ENCODE data around the gene RAD51B. TPM values are rescaled to one million over a fixed set of nuclear protein-coding genes. Genes with fewer than 3 reads are reported as not detected.

RAD51B gene
- polyA plus RNA-seq, 3 donors: 3.6 to 11.6 (median 9.4) TPM

- Histone ChIP-seq H3K79me2 (ENCODE audit: insufficient read depth, low read length) (no peaks in the 10 kb centered on the region), H2AFZ (ENCODE audit: insufficient read depth, low read depth, low read length, poor library complexity, severe bottlenecking) (no peak overlapping the region), H3K4me2 (replicated peaks; ENCODE audit: extremely low read depth, low read length, poor library complexity, severe bottlenecking) (no peak overlapping the region), H4K20me1 (ENCODE audit: insufficient read depth, low read length) (no peaks in the 10 kb centered on the region), H3K9ac (ENCODE audit: insufficient read depth, low read length, poor library complexity, severe bottlenecking) (no peak overlapping the region), H3K9me3 (replicated peaks in 1 of 2; ENCODE audit: control insufficient read depth in 1 of 2, insufficient read depth in 1 of 2, low read length in 2 of 2) (no peaks in the 10 kb centered on the region), H3K4me3 (replicated peaks in 1 of 3; ENCODE audit: low read depth in 2 of 3, low read length in 3 of 3) (no peak overlapping the region), H3K27me3 (ENCODE audit: control insufficient read depth in 2 of 2, insufficient read depth in 2 of 2, low read length in 2 of 2) (no peaks in the 10 kb centered on the region), H3K36me3 (replicated peaks in 1 of 2; ENCODE audit: control insufficient read depth in 1 of 2, insufficient read depth in 2 of 2, low read length in 2 of 2) (no peaks in the 10 kb centered on the region), H3K4me1 (ENCODE audit: control insufficient read depth in 1 of 2, insufficient read depth in 2 of 2, low read length in 2 of 2) (peaks cover 32 to 33% of the 10 kb centered on the region in 2 donors), H3K27ac (ENCODE audit: low read depth in 1 of 2, low read length in 2 of 2) (no peak overlapping the region)
- no peak overlapping the region for H3K4me3 Mint-ChIP-seq
- TF ChIP-seq, protein P1, sequence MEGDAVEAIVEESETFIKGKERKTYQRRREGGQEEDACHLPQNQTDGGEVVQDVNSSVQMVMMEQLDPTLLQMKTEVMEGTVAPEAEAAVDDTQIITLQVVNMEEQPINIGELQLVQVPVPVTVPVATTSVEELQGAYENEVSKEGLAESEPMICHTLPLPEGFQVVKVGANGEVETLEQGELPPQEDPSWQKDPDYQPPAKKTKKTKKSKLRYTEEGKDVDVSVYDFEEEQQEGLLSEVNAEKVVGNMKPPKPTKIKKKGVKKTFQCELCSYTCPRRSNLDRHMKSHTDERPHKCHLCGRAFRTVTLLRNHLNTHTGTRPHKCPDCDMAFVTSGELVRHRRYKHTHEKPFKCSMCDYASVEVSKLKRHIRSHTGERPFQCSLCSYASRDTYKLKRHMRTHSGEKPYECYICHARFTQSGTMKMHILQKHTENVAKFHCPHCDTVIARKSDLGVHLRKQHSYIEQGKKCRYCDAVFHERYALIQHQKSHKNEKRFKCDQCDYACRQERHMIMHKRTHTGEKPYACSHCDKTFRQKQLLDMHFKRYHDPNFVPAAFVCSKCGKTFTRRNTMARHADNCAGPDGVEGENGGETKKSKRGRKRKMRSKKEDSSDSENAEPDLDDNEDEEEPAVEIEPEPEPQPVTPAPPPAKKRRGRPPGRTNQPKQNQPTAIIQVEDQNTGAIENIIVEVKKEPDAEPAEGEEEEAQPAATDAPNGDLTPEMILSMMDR (IDR thresholded peaks at IDR 0.05): no peak
- WGBS (ENCODE audit: insufficient coverage): 88% methylated on average over 1 of the region's 3 CpGs
- H3K4me1 Mint-ChIP-seq: peaks cover 45% of the 10 kb centered on the region
- H3K27me3 Mint-ChIP-seq (ENCODE audit: low read depth in 3 of 3): peaks cover 0 to 1% (median 0%) of the 10 kb centered on the region in 3 donors
- DNase-seq: peak in 1 of 3 donors; percentile 17
- peak overlapping the region in 2 of 7 donors; percentile 48 to 49 for H3K27ac Mint-ChIP-seq
- intact Hi-C loops (cut with micrococcal nuclease): no loop called here
- no peaks in the 10 kb centered on the region for H3K9me3 Mint-ChIP-seq
- peaks cover 0 to 4% of the 10 kb centered on the region in 2 donors for H3K36me3 Mint-ChIP-seq
Measured at GRCh38 chr14:68466491-68466977, 647.0 kb downstream of the RAD51B start.

DNA sequence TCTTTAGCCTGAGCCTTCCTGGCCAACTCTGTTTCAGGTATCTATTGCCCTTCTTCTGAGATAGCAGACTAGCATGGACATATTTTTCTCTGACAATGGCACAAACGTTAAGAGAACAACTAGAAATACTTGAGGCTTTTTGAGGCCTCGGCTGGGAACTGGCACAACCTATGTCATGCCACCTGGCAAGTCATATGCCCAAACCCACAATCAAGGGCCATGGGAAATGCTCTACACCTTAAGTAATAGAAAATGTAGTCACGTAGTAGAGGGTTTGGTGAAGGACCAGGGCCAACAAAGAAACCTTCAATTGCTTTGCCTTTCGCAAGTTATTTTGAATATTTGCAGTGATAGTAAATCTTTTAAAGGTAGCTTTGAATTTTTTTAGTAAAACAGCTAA, 647.8 kb downstream of the RAD51B start:
- no peaks in the 10 kb centered on the region for H3K27me3 ChIP-seq (ENCODE audit: control insufficient read depth in 2 of 2, insufficient read depth in 2 of 2, low read length in 2 of 2)
- Mint-ChIP-seq H3K27ac (peak overlapping the region in 1 of 7 donors; percentile 42), H3K4me1 (peaks cover 54% of the 10 kb centered on the region), H3K9me3 (no peaks in the 10 kb centered on the region), H3K4me3 (no peak overlapping the region), H3K36me3 (peaks cover 0 to 2% of the 10 kb centered on the region in 2 donors), H3K27me3 (ENCODE audit: low read depth in 3 of 3) (peaks cover 0 to 1% (median 0%) of the 10 kb centered on the region in 3 donors)
- no peak overlapping the region for H3K9ac ChIP-seq (ENCODE audit: insufficient read depth, low read length, poor library complexity, severe bottlenecking)
- no peak overlapping the region for H3K4me3 ChIP-seq (replicated peaks in 1 of 3; ENCODE audit: low read depth in 2 of 3, low read length in 3 of 3)
- H3K4me1 ChIP-seq (ENCODE audit: control insufficient read depth in 1 of 2, insufficient read depth in 2 of 2, low read length in 2 of 2): peaks cover 40 to 42% of the 10 kb centered on the region in 2 donors
- H3K79me2 ChIP-seq (ENCODE audit: insufficient read depth, low read length): no peaks in the 10 kb centered on the region
- no peak overlapping the region for H3K27ac ChIP-seq (ENCODE audit: low read depth in 1 of 2, low read length in 2 of 2)
- TF ChIP-seq, protein P1 (IDR thresholded peaks at IDR 0.05): no peak
- H3K36me3 ChIP-seq (replicated peaks in 1 of 2; ENCODE audit: control insufficient read depth in 1 of 2, insufficient read depth in 2 of 2, low read length in 2 of 2): no peaks in the 10 kb centered on the region
- H3K9me3 ChIP-seq (replicated peaks in 1 of 2; ENCODE audit: control insufficient read depth in 1 of 2, insufficient read depth in 1 of 2, low read length in 2 of 2): no peaks in the 10 kb centered on the region
- no peaks in the 10 kb centered on the region for H4K20me1 ChIP-seq (ENCODE audit: insufficient read depth, low read length)
- no CpG with 5 or more reads among the region's 4 CpGs for WGBS (ENCODE audit: insufficient coverage)
- H3K4me2 ChIP-seq (replicated peaks; ENCODE audit: extremely low read depth, low read length, poor library complexity, severe bottlenecking): no peak overlapping the region
- no peak for DNase-seq
- no peak overlapping the region for H2AFZ ChIP-seq (ENCODE audit: insufficient read depth, low read depth, low read length, poor library complexity, severe bottlenecking)
- intact Hi-C loops (cut with micrococcal nuclease): no loop called here
